Gastroesophageal sphincter (tissue), 4 donors: ENCODE measurements around the gene MAGEH1. TPM values are rescaled to one million over a fixed set of nuclear protein-coding genes. Genes with fewer than 3 reads are reported as not detected.
"Not testable (repeated sequence)": the region's sequence is repeated elsewhere in the genome, so short reads cannot be mapped to it uniquely, and the experiment has no call there.

Source experiments
- ATAC-seq: fragments of 150-250 bp; one replicate; pipeline ENCODE4 v1.9.1; 2016; ENCODE audit warnings: mild to moderate bottlenecking, moderate library complexity
- H3K27ac ChIP-seq, 4 donors: fragments of 200-600 bp; sonication (generic) in 3 of 4; 1 replicate in 3 of 4; 2 replicates in 1 of 4; pipeline ENCODE4 v1.5.1; 2016 to 2019
- H3K27me3 ChIP-seq: fragments of 200-600 bp; sonication (generic); one replicate; pipeline ENCODE4 v1.5.1; 2019
- H3K36me3 ChIP-seq, 2 donors: fragments of 200-600 bp; sonication (generic); one replicate each; pipeline ENCODE4 v1.5.1; 2019; ENCODE audit warnings: control low read depth in 1 of 2
- H3K4me1 ChIP-seq, 3 donors: fragments of 200-600 bp; sonication (generic); 1 replicate in 2 of 3; 2 replicates in 1 of 3; pipeline ENCODE4 v1.5.1; 2016 to 2019; ENCODE audit warnings: control low read depth in 2 of 3
- H3K4me3 ChIP-seq, 2 donors: fragments of 200-600 bp; sonication (generic); one replicate each; pipeline ENCODE4 v1.5.1; 2019; ENCODE audit warnings: mild to moderate bottlenecking in 1 of 2, moderate library complexity in 1 of 2
- H3K9me3 ChIP-seq, 3 donors: fragments of 200-600 bp; sonication (generic); one replicate each; pipeline ENCODE4 v1.5.1; 2017 to 2019; ENCODE audit warnings: control low read depth in 2 of 3
- EP300 ChIP-seq: sonication (generic); formaldehyde crosslinking; IDR thresholded peaks from one replicate; pipeline ENCODE4 v1.6.1; 2017; ENCODE audit warnings: antibody characterized with exemption, mild to moderate bottlenecking
- POLR2A ChIP-seq, 2 donors: fragments of 450-650 bp; IDR thresholded peaks; one replicate each; pipeline ENCODE4 v1.6.1; 2017; ENCODE audit warnings: antibody characterized with exemption in 2 of 2, mild to moderate bottlenecking in 2 of 2, moderate library complexity in 1 of 2
- POLR2AphosphoS5 ChIP-seq: sonication (generic); formaldehyde crosslinking; IDR thresholded peaks from one replicate; pipeline ENCODE4 v1.6.1; 2017; ENCODE audit warnings: antibody characterized with exemption
- WGBS, 2 donors: methylation state at CpG; one replicate each; pipeline ENCODE4 v1.1.5; 2018; ENCODE audit warnings: low coverage in 1 of 2; 5-methylcytosine and 5-hydroxymethylcytosine counted together
- total RNA-seq, 4 donors: library from RNA; depleted of rRNA; stranded (reverse); fragments of >200 nt; gene quantifications; one replicate each; pipeline ENCODE4 v1.1.0, GENCODE V29; 2016
- TF ChIP-seq, protein P1 (sequence below), 4 experiments: fragments of 200-600 bp in 2 of 4; fragments of 450-650 bp in 2 of 4; sonication (generic) in 1 of 4; IDR thresholded peaks; one replicate each; pipeline ENCODE4 v1.5.1; 2017 to 2019; ENCODE audit warnings: antibody characterized with exemption in 4 of 4, mild to moderate bottlenecking in 2 of 4, moderate library complexity in 2 of 4

The MAGEH1 gene
- 10 to 100 TPM; 21.8 to 32.7 (median 25.6) TPM for total RNA-seq

GRCh38 chrX:55451990-55452832 lies at the start of gene MAGEH1:
TSS of gene MAGEH1 (plus strand) at chrX:55452127. CDS start at chrX:55452375, 248 bp downstream.
- Histone ChIP-seq H3K4me3 (peak within 1 kb of the TSS; percentile 62 to 68), H3K4me1 (peaks cover 0 to 7% (median 0%) of the 10 kb centered on the region in 3 donors), H3K9me3 (no peaks in the 10 kb centered on the region), H3K27me3 (no peaks in the 10 kb centered on the region), H3K36me3 (no peaks in the 10 kb centered on the region), H3K27ac (peak within 1 kb of the TSS; percentile 47 to 88 (median 84))
- 30% methylated on average over 8 of the region's 43 CpGs; no CpG with 5 or more reads in 1 of the 2 donors for WGBS, 2 donors
- ATAC-seq = peak; percentile 93
- peak in 1 of 2 donors; percentile 45 for TF ChIP-seq POLR2A (IDR thresholded peaks at IDR 0.05)
- peak; percentile 64 for TF ChIP-seq POLR2AphosphoS5
- no peak for TF ChIP-seq EP300
- TF ChIP-seq, protein P1, sequence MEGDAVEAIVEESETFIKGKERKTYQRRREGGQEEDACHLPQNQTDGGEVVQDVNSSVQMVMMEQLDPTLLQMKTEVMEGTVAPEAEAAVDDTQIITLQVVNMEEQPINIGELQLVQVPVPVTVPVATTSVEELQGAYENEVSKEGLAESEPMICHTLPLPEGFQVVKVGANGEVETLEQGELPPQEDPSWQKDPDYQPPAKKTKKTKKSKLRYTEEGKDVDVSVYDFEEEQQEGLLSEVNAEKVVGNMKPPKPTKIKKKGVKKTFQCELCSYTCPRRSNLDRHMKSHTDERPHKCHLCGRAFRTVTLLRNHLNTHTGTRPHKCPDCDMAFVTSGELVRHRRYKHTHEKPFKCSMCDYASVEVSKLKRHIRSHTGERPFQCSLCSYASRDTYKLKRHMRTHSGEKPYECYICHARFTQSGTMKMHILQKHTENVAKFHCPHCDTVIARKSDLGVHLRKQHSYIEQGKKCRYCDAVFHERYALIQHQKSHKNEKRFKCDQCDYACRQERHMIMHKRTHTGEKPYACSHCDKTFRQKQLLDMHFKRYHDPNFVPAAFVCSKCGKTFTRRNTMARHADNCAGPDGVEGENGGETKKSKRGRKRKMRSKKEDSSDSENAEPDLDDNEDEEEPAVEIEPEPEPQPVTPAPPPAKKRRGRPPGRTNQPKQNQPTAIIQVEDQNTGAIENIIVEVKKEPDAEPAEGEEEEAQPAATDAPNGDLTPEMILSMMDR (IDR thresholded peaks at IDR 0.05) = no peak

GRCh38 chrX:55427079-55427478 lies 24.8 kb upstream of the MAGEH1 start:
- 94% methylated on average over 2 of the region's 4 CpGs; no CpG with 5 or more reads in 1 of the 2 donors for WGBS, 2 donors
- not testable (repeated sequence) for H3K36me3 ChIP-seq, H3K9me3 ChIP-seq, H3K4me1 ChIP-seq, ATAC-seq, H3K27me3 ChIP-seq, H3K4me3 ChIP-seq, H3K27ac ChIP-seq

- not testable (repeated sequence) for H3K27ac ChIP-seq, H3K4me3 ChIP-seq, ATAC-seq, H3K36me3 ChIP-seq, H3K9me3 ChIP-seq, H3K27me3 ChIP-seq, H3K4me1 ChIP-seq
- no CpG with 5 or more reads among the region's 5 CpGs for WGBS, 2 donors
Measured at GRCh38 chrX:55443468-55443867, 8.5 kb upstream of the MAGEH1 start.

DNA sequence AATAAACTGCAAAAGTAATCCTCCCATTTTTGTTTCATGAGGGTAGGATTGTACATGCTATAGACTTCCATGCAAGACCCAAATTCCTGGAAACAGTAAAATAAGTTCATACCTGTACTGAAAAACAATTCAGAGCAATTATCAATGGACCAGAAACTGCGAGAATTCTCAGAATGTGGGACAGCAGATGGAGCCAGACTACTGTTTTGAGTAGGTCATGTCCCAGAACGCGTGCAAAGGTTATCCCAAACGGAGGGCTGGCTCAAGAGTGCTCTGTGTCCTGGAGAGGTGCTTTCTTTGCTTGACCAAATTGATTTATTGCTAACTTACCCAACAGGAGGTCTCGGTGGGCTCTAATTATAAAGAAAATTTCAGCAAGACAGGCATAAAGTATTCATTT lies 1.7 kb upstream of the MAGEH1 start:
- 31 to 40% methylated on average over 2 to 5 of the region's 5 CpGs for WGBS, 2 donors

GRCh38 chrX:55451141-55451540 lies 786 bp upstream of the MAGEH1 start:
- 9 to 64% methylated on average over 1 to 2 of the region's 2 CpGs for WGBS, 2 donors
- H3K4me3 ChIP-seq = peak overlapping the region; percentile 62 to 68

More for the DNA sequence above, 1.7 kb upstream of the MAGEH1 start:
- Histone ChIP-seq H3K9me3 (no peaks in the 10 kb centered on the region), H3K4me1 (peaks cover 0 to 7% (median 0%) of the 10 kb centered on the region in 3 donors), H3K36me3 (no peaks in the 10 kb centered on the region), H3K27me3 (no peaks in the 10 kb centered on the region), H3K4me3 (no peak overlapping the region), H3K27ac (no peak overlapping the region)
- no peak for ATAC-seq
- TF ChIP-seq, protein P1 (IDR thresholded peaks at IDR 0.05) = no peak
- TF ChIP-seq POLR2A (IDR thresholded peaks at IDR 0.05) = no peak
- TF ChIP-seq POLR2AphosphoS5 = no peak
- TF ChIP-seq EP300 = no peak

More at GRCh38 chrX:55451141-55451540, 786 bp upstream of the MAGEH1 start:
- TF ChIP-seq POLR2A (IDR thresholded peaks at IDR 0.05) (no peak), POLR2AphosphoS5 (no peak), EP300 (no peak)
- TF ChIP-seq, protein P1 (IDR thresholded peaks at IDR 0.05) = no peak
- H3K27ac ChIP-seq = peak overlapping the region in 3 of 4 donors; percentile 83 to 88 (median 85)
- no peaks in the 10 kb centered on the region for H3K27me3 ChIP-seq
- H3K9me3 ChIP-seq = no peaks in the 10 kb centered on the region
- ATAC-seq = no peak
- no peaks in the 10 kb centered on the region for H3K36me3 ChIP-seq
- H3K4me1 ChIP-seq = peaks cover 0 to 7% (median 0%) of the 10 kb centered on the region in 3 donors
